GM23338 (cell line): ENCODE measurements around the gene ZMYM4. TPM values are rescaled to one million over a fixed set of nuclear protein-coding genes. Genes with fewer than 3 reads are reported as not detected.

Experiments used
- ATAC-seq: fragments of 200-7000 bp; cut with Tn5 transposase; 3 replicates; pipeline ENCODE4 v1.9.1; 2020
- DNase-seq: peaks from one replicate; pipeline ENCODE4 v3.0.0-alpha.2; 2015; ENCODE audit warnings: low spot score
- H2AFZ ChIP-seq: fragments of 200-600 bp; sonication (generic); 2 replicates; pipeline ENCODE4 v1.8.0; 2016; ENCODE audit warnings: antibody characterized with exemption, mild to moderate bottlenecking, moderate library complexity
- H3F3A ChIP-seq: fragments of 200-600 bp; sonication (generic); replicated peaks from 2 replicates; pipeline ENCODE4 v1.8.0; 2017; ENCODE audit warnings: antibody characterized with exemption, mixed run types, low read depth
- H3K27ac ChIP-seq: fragments of 200-600 bp; sonication (generic); 2 replicates; pipeline ENCODE4 v1.6.1; 2016; ENCODE audit warnings: low read depth
- H3K27me3 ChIP-seq: fragments of 200-600 bp; sonication (generic); 2 replicates; pipeline ENCODE4 v1.8.0; 2016; ENCODE audit warnings: mild to moderate bottlenecking, mixed run types, moderate library complexity; ENCODE audit not compliant: insufficient read depth
- H3K36me3 ChIP-seq: fragments of 200-600 bp; sonication (generic); 2 replicates; pipeline ENCODE4 v1.8.0; 2016; ENCODE audit warnings: mild to moderate bottlenecking; ENCODE audit not compliant: insufficient read depth
- H3K4me1 ChIP-seq: fragments of 200-600 bp; sonication (generic); 2 replicates; pipeline ENCODE4 v1.8.0; 2016; ENCODE audit warnings: mild to moderate bottlenecking, moderate library complexity; ENCODE audit not compliant: insufficient read depth
- H3K4me2 ChIP-seq: fragments of 200-600 bp; sonication (generic); 2 replicates; pipeline ENCODE4 v1.7.1; 2017; ENCODE audit warnings: mixed run types
- H3K4me3 ChIP-seq: fragments of 200-600 bp; sonication (generic); 2 replicates; pipeline ENCODE4 v1.6.1; 2016; ENCODE audit warnings: mixed run types
- H3K79me2 ChIP-seq: fragments of 200-600 bp; sonication (generic); replicated peaks from 2 replicates; pipeline ENCODE4 v1.8.0; 2017; ENCODE audit warnings: mild to moderate bottlenecking; ENCODE audit not compliant: insufficient read depth
- H3K9me2 ChIP-seq: fragments of 200-600 bp; sonication (generic); 2 replicates; pipeline ENCODE4 v1.8.0; 2017; ENCODE audit not compliant: insufficient read depth
- H4K20me1 ChIP-seq: fragments of 200-600 bp; sonication (generic); replicated peaks from 2 replicates; pipeline ENCODE4 v1.8.0; 2017; ENCODE audit warnings: mild to moderate bottlenecking; ENCODE audit not compliant: insufficient read depth
- H3K27ac Mint-ChIP-seq: 2 replicates; pipeline ENCODE4 v1.8.0; 2020; ENCODE audit warnings: inconsistent platforms, mild to moderate bottlenecking, moderate library complexity, mixed read lengths
- H3K27me3 Mint-ChIP-seq: 3 replicates; pipeline ENCODE4 v1.8.0; 2022; ENCODE audit warnings: low read depth, mild to moderate bottlenecking, moderate library complexity, mixed read lengths, inconsistent platforms; ENCODE audit not compliant: insufficient read depth, poor library complexity
- H3K36me3 Mint-ChIP-seq: 3 replicates; pipeline ENCODE4 v1.8.0; 2021; ENCODE audit warnings: low read depth, mild to moderate bottlenecking, inconsistent platforms, moderate library complexity, mixed read lengths
- H3K4me1 Mint-ChIP-seq: 3 replicates; pipeline ENCODE4 v1.8.0; 2020; ENCODE audit warnings: mild to moderate bottlenecking, inconsistent platforms, mixed read lengths
- H3K4me3 Mint-ChIP-seq: 3 replicates; pipeline ENCODE4 v1.8.0; 2021; ENCODE audit warnings: moderate library complexity, mild to moderate bottlenecking, inconsistent platforms, mixed read lengths
- H3K9me3 Mint-ChIP-seq: 3 replicates; pipeline ENCODE4 v1.8.0; 2020; ENCODE audit warnings: moderate library complexity, mild to moderate bottlenecking, inconsistent platforms, mixed read lengths
- CREB1 ChIP-seq: fragments of 250-450 bp; sonication (Bioruptor Pico); IDR thresholded peaks from 2 replicates; pipeline ENCODE4 v1.5.0; 2020; ENCODE audit warnings: low read depth, mild to moderate bottlenecking, moderate library complexity
- EZH2phosphoT487 ChIP-seq: fragments of 200-600 bp; sonication (generic); IDR thresholded peaks from one replicate; pipeline ENCODE4 v1.8.1; 2018; ENCODE audit warnings: antibody characterized with exemption; ENCODE audit not compliant: unreplicated experiment
- JUNB ChIP-seq: IDR thresholded peaks from one replicate; pipeline ENCODE4 v1.6.1; 2016; ENCODE audit warnings: antibody characterized with exemption; ENCODE audit not compliant: unreplicated experiment
- STAT1 ChIP-seq: IDR thresholded peaks from one replicate; pipeline ENCODE4 v1.6.1; 2016; ENCODE audit warnings: antibody characterized with exemption; ENCODE audit not compliant: unreplicated experiment
- ZNF331 ChIP-seq: fragments of 250-450 bp; sonication (Bioruptor Pico); IDR thresholded peaks from 2 replicates; pipeline ENCODE4 v1.5.0; 2020; ENCODE audit warnings: low read depth, mild to moderate bottlenecking, moderate library complexity
- polyA plus RNA-seq: library from polyadenylated mRNA; unstranded; fragments of >200 nt; fragmentation: Nextera tagmentation; extraction: Ambion mirVana; gene quantifications from 2 replicates; pipeline ENCODE4 v1.2.1, GENCODE V29; 2016
- total RNA-seq: library from RNA; depleted of rRNA; stranded (reverse); fragments of >200 nt; shearing (Covaris generic); gene quantifications from 2 replicates; pipeline ENCODE4 v1.2.3, GENCODE V29; 2014
- TF ChIP-seq, protein P1 (sequence below): IDR thresholded peaks from one replicate; pipeline ENCODE4 v1.6.1; 2018; ENCODE audit warnings: antibody characterized with exemption; ENCODE audit not compliant: unreplicated experiment
- TF ChIP-seq, protein P2 (sequence below), 2 experiments: fragments of 200-600 bp in 1 of 2; sonication (generic) in 1 of 2; conservative IDR thresholded peaks; 2 replicates each; pipeline versions ENCODE4 v1.5.1 to v1.6.1; 2016 to 2017; ENCODE audit warnings: antibody characterized with exemption in 2 of 2, low read depth in 2 of 2, mild to moderate bottlenecking in 2 of 2, moderate library complexity in 1 of 2

The ZMYM4 gene
- total and polyA plus RNA-seq, 2 experiments from 2014 or later = 65.4 to 68.5 TPM

DNA sequence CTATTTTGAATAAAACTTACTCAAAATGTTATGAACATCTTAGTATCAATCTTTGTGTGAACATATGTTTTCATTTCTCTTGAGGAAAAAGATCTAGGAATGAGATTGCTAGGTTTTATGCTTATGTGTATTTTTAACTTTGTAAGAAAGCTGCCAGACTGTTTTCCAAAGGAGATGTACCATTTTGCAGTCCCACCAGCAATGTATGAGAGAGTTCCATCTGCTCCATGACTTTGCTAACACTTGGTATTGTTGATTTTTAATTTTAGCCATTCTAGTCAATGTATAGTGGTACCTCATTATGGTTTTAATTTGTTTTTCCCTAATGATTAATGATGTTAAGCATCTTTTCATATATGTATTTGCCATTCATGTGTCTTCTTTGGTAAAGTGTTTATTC lies 132.5 kb downstream of the ZMYM4 start (continued):
- TF ChIP-seq, protein P1, sequence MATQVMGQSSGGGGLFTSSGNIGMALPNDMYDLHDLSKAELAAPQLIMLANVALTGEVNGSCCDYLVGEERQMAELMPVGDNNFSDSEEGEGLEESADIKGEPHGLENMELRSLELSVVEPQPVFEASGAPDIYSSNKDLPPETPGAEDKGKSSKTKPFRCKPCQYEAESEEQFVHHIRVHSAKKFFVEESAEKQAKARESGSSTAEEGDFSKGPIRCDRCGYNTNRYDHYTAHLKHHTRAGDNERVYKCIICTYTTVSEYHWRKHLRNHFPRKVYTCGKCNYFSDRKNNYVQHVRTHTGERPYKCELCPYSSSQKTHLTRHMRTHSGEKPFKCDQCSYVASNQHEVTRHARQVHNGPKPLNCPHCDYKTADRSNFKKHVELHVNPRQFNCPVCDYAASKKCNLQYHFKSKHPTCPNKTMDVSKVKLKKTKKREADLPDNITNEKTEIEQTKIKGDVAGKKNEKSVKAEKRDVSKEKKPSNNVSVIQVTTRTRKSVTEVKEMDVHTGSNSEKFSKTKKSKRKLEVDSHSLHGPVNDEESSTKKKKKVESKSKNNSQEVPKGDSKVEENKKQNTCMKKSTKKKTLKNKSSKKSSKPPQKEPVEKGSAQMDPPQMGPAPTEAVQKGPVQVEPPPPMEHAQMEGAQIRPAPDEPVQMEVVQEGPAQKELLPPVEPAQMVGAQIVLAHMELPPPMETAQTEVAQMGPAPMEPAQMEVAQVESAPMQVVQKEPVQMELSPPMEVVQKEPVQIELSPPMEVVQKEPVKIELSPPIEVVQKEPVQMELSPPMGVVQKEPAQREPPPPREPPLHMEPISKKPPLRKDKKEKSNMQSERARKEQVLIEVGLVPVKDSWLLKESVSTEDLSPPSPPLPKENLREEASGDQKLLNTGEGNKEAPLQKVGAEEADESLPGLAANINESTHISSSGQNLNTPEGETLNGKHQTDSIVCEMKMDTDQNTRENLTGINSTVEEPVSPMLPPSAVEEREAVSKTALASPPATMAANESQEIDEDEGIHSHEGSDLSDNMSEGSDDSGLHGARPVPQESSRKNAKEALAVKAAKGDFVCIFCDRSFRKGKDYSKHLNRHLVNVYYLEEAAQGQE = no peak
- TF ChIP-seq, protein P2, sequence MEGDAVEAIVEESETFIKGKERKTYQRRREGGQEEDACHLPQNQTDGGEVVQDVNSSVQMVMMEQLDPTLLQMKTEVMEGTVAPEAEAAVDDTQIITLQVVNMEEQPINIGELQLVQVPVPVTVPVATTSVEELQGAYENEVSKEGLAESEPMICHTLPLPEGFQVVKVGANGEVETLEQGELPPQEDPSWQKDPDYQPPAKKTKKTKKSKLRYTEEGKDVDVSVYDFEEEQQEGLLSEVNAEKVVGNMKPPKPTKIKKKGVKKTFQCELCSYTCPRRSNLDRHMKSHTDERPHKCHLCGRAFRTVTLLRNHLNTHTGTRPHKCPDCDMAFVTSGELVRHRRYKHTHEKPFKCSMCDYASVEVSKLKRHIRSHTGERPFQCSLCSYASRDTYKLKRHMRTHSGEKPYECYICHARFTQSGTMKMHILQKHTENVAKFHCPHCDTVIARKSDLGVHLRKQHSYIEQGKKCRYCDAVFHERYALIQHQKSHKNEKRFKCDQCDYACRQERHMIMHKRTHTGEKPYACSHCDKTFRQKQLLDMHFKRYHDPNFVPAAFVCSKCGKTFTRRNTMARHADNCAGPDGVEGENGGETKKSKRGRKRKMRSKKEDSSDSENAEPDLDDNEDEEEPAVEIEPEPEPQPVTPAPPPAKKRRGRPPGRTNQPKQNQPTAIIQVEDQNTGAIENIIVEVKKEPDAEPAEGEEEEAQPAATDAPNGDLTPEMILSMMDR (conservative IDR thresholded peaks at IDR 0.05; ENCODE audit: low read depth in 2 of 2) = no peak

DNA sequence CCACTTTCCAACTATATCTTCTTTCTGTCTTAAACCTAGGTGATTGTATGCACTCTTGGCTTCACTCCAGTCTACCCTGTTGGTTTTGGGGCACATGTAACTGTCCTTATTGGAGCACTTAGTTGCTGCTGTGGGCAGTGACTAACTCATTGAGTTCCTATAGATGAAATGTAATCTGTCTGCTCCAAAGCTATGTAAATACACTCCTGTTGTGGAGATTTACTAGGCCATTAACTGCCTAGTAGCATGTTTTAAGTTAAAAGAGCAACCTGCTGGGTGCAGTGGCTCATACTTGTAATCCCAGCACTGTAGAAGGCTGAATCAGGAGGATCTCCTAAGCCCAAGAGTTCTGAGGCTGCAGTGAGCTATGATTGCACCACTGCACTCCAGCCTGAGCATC lies 137.6 kb downstream of the ZMYM4 start:
- Mint-ChIP-seq H3K27ac (no peak overlapping the region), H3K36me3 (peaks cover 77% of the 10 kb centered on the region), H3K4me1 (peaks cover 12% of the 10 kb centered on the region; the same call in 2 of the 3 replicates), H3K27me3 (peaks cover 2% of the 10 kb centered on the region), H3K9me3 (no peaks in the 10 kb centered on the region; the same call in 2 of the 3 replicates), H3K4me3 (no peak overlapping the region)
- Histone ChIP-seq H3F3A (no peaks in the 10 kb centered on the region), H3K4me3 (no peak overlapping the region), H3K9me2 (no peaks in the 10 kb centered on the region), H3K4me2 (no peak overlapping the region), H3K27me3 (no peaks in the 10 kb centered on the region), H3K4me1 (peaks cover 6% of the 10 kb centered on the region; the same call in 1 of the 2 replicates), H2AFZ (no peak overlapping the region), H4K20me1 (no peaks in the 10 kb centered on the region), H3K79me2 (no peaks in the 10 kb centered on the region), H3K36me3 (peaks cover 36% of the 10 kb centered on the region), H3K27ac (no peak overlapping the region)
- peak; percentile 44 for ATAC-seq
- DNase-seq = no peak
- TF ChIP-seq, protein P2 (conservative IDR thresholded peaks at IDR 0.05; ENCODE audit: low read depth in 2 of 2) = no peak
- TF ChIP-seq JUNB (no peak), EZH2phosphoT487 (no peak), CREB1 (CRISPR knock-in tag) (no peak), STAT1 (no peak), ZNF331 (CRISPR knock-in tag) (no peak)
- TF ChIP-seq, protein P1 = no peak
